HL-60 (cell line): Measurements from ENCODE around the gene AFF1.

Experiments
- CTCF ChIP-seq: IDR thresholded peaks from one replicate; pipeline ENCODE4 v1.5.1; 2011; ENCODE audit warnings: low read length, control low read depth, inconsistent platforms; ENCODE audit not compliant: insufficient read depth
- POLR2AphosphoS5 ChIP-seq: IDR thresholded peaks from 2 replicates; pipeline ENCODE4 v1.6.1; 2012; ENCODE audit warnings: low read depth
- SPI1 ChIP-seq: IDR thresholded peaks from 2 replicates; pipeline ENCODE4 v1.6.1; 2012; ENCODE audit warnings: low read depth, mild to moderate bottlenecking, borderline replicate concordance

GRCh38 chr4:87012265-87012953, 77.6 kb downstream of the AFF1 start:
- TF ChIP-seq CTCF, result no peak
- no peak for TF ChIP-seq POLR2AphosphoS5
- TF ChIP-seq SPI1, result no peak
